Activated naive CD4-positive, alpha-beta T cell treated with Interleukin-2 at 50 U/mL for 16 hours (primary cell): ENCODE measurements around the gene ELFN2.
A peak's percentile ranks its signal among the peaks of the same experiment; 100 is the strongest.
"Not testable (repeated sequence)": the region's sequence is repeated elsewhere in the genome, so short reads cannot be mapped to it uniquely, and the experiment has no call there.

ENCODE experiments used
- DNase-seq: peaks from one replicate; pipeline ENCODE4 v3.0.0-alpha.2; 2020

Gene ELFN2

GRCh38 chr22:37427135-37427710, at the start of gene ELFN2:
Gene ELFN2 (minus strand): TSS chr22:37427479. CDS start chr22:37375534, 51,945 bp downstream.
- no peak for DNase-seq

- DNase-seq = no peak
These were observed 49.4 kb upstream of the ELFN2 start for GRCh38 chr22:37476389-37477329.

GRCh38 chr22:37474447-37475090, 47.3 kb upstream of the ELFN2 start:
- no peak for DNase-seq

- no peak for DNase-seq
These were observed 46.2 kb upstream of the ELFN2 start for GRCh38 chr22:37473437-37473946.

GRCh38 chr22:37472418-37473006, 45.2 kb upstream of the ELFN2 start:
- peak; percentile 49 for DNase-seq

- DNase-seq = no peak
These were observed 44.6 kb upstream of the ELFN2 start for GRCh38 chr22:37471727-37472417.

GRCh38 chr22:37470087-37470445, 42.8 kb upstream of the ELFN2 start:
- DNase-seq = no peak

- DNase-seq = no peak
These were observed 42.3 kb upstream of the ELFN2 start for GRCh38 chr22:37469416-37470086.

GRCh38 chr22:37468201-37468695, 41.0 kb upstream of the ELFN2 start:
- DNase-seq = not testable (repeated sequence)

GRCh38 chr22:37467391-37467955, 40.2 kb upstream of the ELFN2 start:
- no peak for DNase-seq

- DNase-seq = no peak
These were observed 36.9 kb upstream of the ELFN2 start for GRCh38 chr22:37464181-37464580.

GRCh38 chr22:37462983-37463382, 35.7 kb upstream of the ELFN2 start:
- DNase-seq = no peak

- DNase-seq = no peak
These were observed 35.2 kb upstream of the ELFN2 start for GRCh38 chr22:37462436-37462835.

- no peak for DNase-seq
These were observed 34.7 kb upstream of the ELFN2 start for GRCh38 chr22:37461961-37462360.

- DNase-seq = no peak
These were observed 33.4 kb upstream of the ELFN2 start for GRCh38 chr22:37460684-37461083.

- DNase-seq = no peak
These were observed 31.9 kb upstream of the ELFN2 start for GRCh38 chr22:37459206-37459605.

- DNase-seq = peak; percentile 86
These were observed 30.0 kb upstream of the ELFN2 start for GRCh38 chr22:37457093-37457893.

GRCh38 chr22:37456346-37456745, 29.1 kb upstream of the ELFN2 start:
- no peak for DNase-seq

- no peak for DNase-seq
These were observed 28.6 kb upstream of the ELFN2 start for GRCh38 chr22:37455896-37456295.

GRCh38 chr22:37454857-37455686, 27.8 kb upstream of the ELFN2 start:
- DNase-seq = no peak
